ENCODE data around the gene NINJ1. TPM values are rescaled to one million over a fixed set of nuclear protein-coding genes. Genes with fewer than 3 reads are reported as not detected.
A peak's percentile ranks its signal among the peaks of the same experiment; 100 is the strongest.

NINJ1 gene
- total and polyA plus RNA-seq, 2 donors (not counting 1 experiment from before 2014, with no cell fraction given), result 8.3 to 13.2 TPM

GRCh38 chr9:93084471-93084881, 49.6 kb downstream of the NINJ1 start:
- no peak for DNase-seq
- CTCF ChIA-PET, result interaction anchor here (1.4 kb wide), 1 partner anchor 25 kb away, joined by 3 read pairs; no protein-coding TSS in a partner anchor
- no peak overlapping the region for H3K9ac ChIP-seq (ENCODE audit: low read length)
- H3K4me3 Mint-ChIP-seq, result no peak overlapping the region
- no peak overlapping the region for H3K4me2 ChIP-seq (replicated peaks; ENCODE audit: low read depth, low read length, poor library complexity, severe bottlenecking)
- no peak overlapping the region for H3K27ac Mint-ChIP-seq
- no peaks in the 10 kb centered on the region for H4K20me1 ChIP-seq (ENCODE audit: control insufficient read depth, insufficient read depth, low read length, poor library complexity, severe bottlenecking)
- no peaks in the 10 kb centered on the region for H3K9me3 Mint-ChIP-seq (ENCODE audit: insufficient read depth)
- TF ChIP-seq CTCF (IDR thresholded peaks at IDR 0.05) (no peak), EZH2 (IDR thresholded peaks at IDR 0.05; ENCODE audit: borderline replicate concordance, insufficient read depth, low read depth, low read length, poor library complexity, severe bottlenecking) (no peak)
- intact Hi-C loops (cut with micrococcal nuclease), result no loop called here
- no peaks in the 10 kb centered on the region for H3K4me1 ChIP-seq (ENCODE audit: control insufficient read depth in 2 of 2, insufficient read depth in 2 of 2, low read length in 2 of 2)
- H3K27ac ChIP-seq (ENCODE audit: low read length in 2 of 2), result no peak overlapping the region
- H3K9me3 ChIP-seq (ENCODE audit: control extremely low read depth in 1 of 3, control insufficient read depth in 2 of 3, insufficient read depth in 1 of 3, low read length in 2 of 3), result peaks cover 0 to 12% (median 0%) of the 10 kb centered on the region in 3 donors
- H3K79me2 ChIP-seq (ENCODE audit: control insufficient read depth, insufficient read depth, low read length), result no peaks in the 10 kb centered on the region
- no peak for ATAC-seq (ENCODE audit: low read depth)
- WGBS (ENCODE audit: insufficient coverage), result 100% methylated on average over 6 of the region's 6 CpGs
- no peaks in the 10 kb centered on the region for H3K4me1 Mint-ChIP-seq
- no peak overlapping the region for H3K4me3 ChIP-seq (ENCODE audit: control extremely low read depth in 1 of 5, extremely low read depth in 1 of 5, insufficient read depth in 1 of 5, low read depth in 2 of 5, low read length in 4 of 5)
- H3K27me3 Mint-ChIP-seq, result no peaks in the 10 kb centered on the region
- peaks cover 9 to 67% of the 10 kb centered on the region in 2 experiments for H3K36me3 ChIP-seq (replicated peaks in 1 of 2; ENCODE audit: control extremely low read depth in 1 of 2, control insufficient read depth in 1 of 2, extremely low read depth in 1 of 2, insufficient read depth in 2 of 2, low read length in 1 of 2)
- H2AFZ ChIP-seq (ENCODE audit: insufficient read depth, low read depth, low read length, poor library complexity, severe bottlenecking), result no peak overlapping the region
- no peaks in the 10 kb centered on the region for H3K27me3 ChIP-seq (replicated peaks in 1 of 4; ENCODE audit: control extremely low read depth in 1 of 4, control insufficient read depth in 3 of 4, insufficient read depth in 4 of 4, low read length in 3 of 4)
- POLR2A ChIA-PET, result no interaction called here

- no peaks in the 10 kb centered on the region for H3K27me3 ChIP-seq (replicated peaks in 1 of 4; ENCODE audit: control extremely low read depth in 1 of 4, control insufficient read depth in 3 of 4, insufficient read depth in 4 of 4, low read length in 3 of 4)
- Mint-ChIP-seq H3K27ac (peak overlapping the region; percentile 26), H3K27me3 (no peaks in the 10 kb centered on the region), H3K9me3 (ENCODE audit: insufficient read depth) (no peaks in the 10 kb centered on the region), H3K4me3 (no peak overlapping the region), H3K4me1 (no peaks in the 10 kb centered on the region)
- intact Hi-C loops (cut with micrococcal nuclease), result no loop called here
- H3K4me2 ChIP-seq (replicated peaks; ENCODE audit: low read depth, low read length, poor library complexity, severe bottlenecking), result no peak overlapping the region
- no peak overlapping the region for H3K27ac ChIP-seq (ENCODE audit: low read length in 2 of 2)
- peaks cover 9 to 73% of the 10 kb centered on the region in 2 experiments for H3K36me3 ChIP-seq (replicated peaks in 1 of 2; ENCODE audit: control extremely low read depth in 1 of 2, control insufficient read depth in 1 of 2, extremely low read depth in 1 of 2, insufficient read depth in 2 of 2, low read length in 1 of 2)
- peaks cover 0 to 12% (median 0%) of the 10 kb centered on the region in 3 donors for H3K9me3 ChIP-seq (ENCODE audit: control extremely low read depth in 1 of 3, control insufficient read depth in 2 of 3, insufficient read depth in 1 of 3, low read length in 2 of 3)
- WGBS (ENCODE audit: insufficient coverage), result 86% methylated on average over 5 of the region's 8 CpGs
- no peak for ATAC-seq (ENCODE audit: low read depth)
- ChIA-PET POLR2A (no interaction called here), CTCF (interaction anchor here (1.4 kb wide), 1 partner anchor 25 kb away, joined by 3 read pairs; no protein-coding TSS in a partner anchor)
- TF ChIP-seq CTCF (IDR thresholded peaks at IDR 0.05) (no peak), EZH2 (IDR thresholded peaks at IDR 0.05; ENCODE audit: borderline replicate concordance, insufficient read depth, low read depth, low read length, poor library complexity, severe bottlenecking) (no peak)
- no peaks in the 10 kb centered on the region for H4K20me1 ChIP-seq (ENCODE audit: control insufficient read depth, insufficient read depth, low read length, poor library complexity, severe bottlenecking)
- DNase-seq, result no peak
- H3K79me2 ChIP-seq (ENCODE audit: control insufficient read depth, insufficient read depth, low read length), result no peaks in the 10 kb centered on the region
- H3K9ac ChIP-seq (ENCODE audit: low read length), result no peak overlapping the region
- no peak overlapping the region for H3K4me3 ChIP-seq (ENCODE audit: control extremely low read depth in 1 of 5, extremely low read depth in 1 of 5, insufficient read depth in 1 of 5, low read depth in 2 of 5, low read length in 4 of 5)
- no peaks in the 10 kb centered on the region for H3K4me1 ChIP-seq (ENCODE audit: control insufficient read depth in 2 of 2, insufficient read depth in 2 of 2, low read length in 2 of 2)
- H2AFZ ChIP-seq (ENCODE audit: insufficient read depth, low read depth, low read length, poor library complexity, severe bottlenecking), result no peak overlapping the region
These were observed 50.2 kb downstream of the NINJ1 start for GRCh38 chr9:93083592-93084470.
